GM12872 (cell line): Measurements from ENCODE around the gene PHOX2A.

Source experiments
- CTCF ChIP-seq: IDR thresholded peaks from 3 replicates; pipeline ENCODE4 v1.5.1; 2011; ENCODE audit warnings: low read depth, mild to moderate bottlenecking, low read length, moderate library complexity; ENCODE audit not compliant: insufficient read depth

Gene PHOX2A

DNA sequence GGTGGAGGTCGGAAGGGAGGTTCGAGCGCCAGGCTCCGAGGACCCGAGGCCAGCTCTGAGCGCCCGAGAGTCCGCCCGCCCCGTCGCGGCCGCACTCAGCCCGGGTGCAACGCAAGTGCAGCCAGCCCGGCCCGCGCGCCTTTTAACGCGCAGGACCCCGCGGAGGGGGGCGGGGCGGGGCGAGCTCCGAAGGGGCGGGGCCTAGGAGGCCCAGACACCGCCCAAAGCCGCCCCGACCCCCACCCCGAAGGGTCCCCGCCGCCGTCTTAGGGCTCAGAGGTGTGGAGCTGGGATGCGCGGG is at the start of gene PHOX2A:
Gene PHOX2A (minus strand): TSS at position 117 of the 301 bp plus-strand sequence. CDS start 172 bp downstream, outside the sequence.
- no peak for TF ChIP-seq CTCF

- TF ChIP-seq CTCF, result no peak
These were observed 49.4 kb upstream of the PHOX2A start for GRCh38 chr11:72293391-72293790.

- TF ChIP-seq CTCF, result no peak
These were observed 48.3 kb upstream of the PHOX2A start for GRCh38 chr11:72292106-72292785.

DNA sequence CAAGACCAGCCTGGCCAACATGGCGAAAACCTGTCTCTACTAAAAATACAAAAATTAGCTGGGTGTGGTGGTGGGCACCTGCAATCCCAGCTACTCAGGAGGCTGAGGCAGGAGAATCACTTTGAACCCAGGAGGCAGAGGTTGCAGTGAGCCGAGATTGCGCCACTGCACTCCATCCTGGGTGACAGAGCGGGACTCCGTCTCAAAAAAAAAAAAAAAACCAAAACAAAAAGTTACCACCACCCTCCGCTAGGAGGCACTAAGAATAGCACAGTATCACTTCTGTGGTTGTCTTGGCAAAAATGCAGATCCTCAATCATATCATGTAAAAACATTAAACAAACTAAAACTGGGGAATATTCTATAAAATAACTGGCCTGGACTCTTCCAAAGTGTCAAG is 46.8 kb upstream of the PHOX2A start:
- TF ChIP-seq CTCF, result peak; percentile 61

- TF ChIP-seq CTCF, result no peak
These were observed 43.3 kb upstream of the PHOX2A start for GRCh38 chr11:72287293-72287692.

- no peak for TF ChIP-seq CTCF
These were observed 40.0 kb upstream of the PHOX2A start for GRCh38 chr11:72283947-72284346.

- TF ChIP-seq CTCF, result no peak
These were observed 36.8 kb upstream of the PHOX2A start for GRCh38 chr11:72280726-72281315.

- TF ChIP-seq CTCF, result no peak
These were observed 36.1 kb upstream of the PHOX2A start for GRCh38 chr11:72280037-72280436.
